HG03558 (cell line): ENCODE data around the gene ARHGAP32.

ENCODE experiments used
- ATAC-seq: cut with Tn5 transposase; IDR thresholded peaks from one replicate; pipeline ENCODE4 v1.9.1; 2021; ENCODE audit warnings: moderate number of reproducible peaks; ENCODE audit not compliant: unreplicated experiment; ENCODE audit errors: extremely low read depth

Gene ARHGAP32

DNA sequence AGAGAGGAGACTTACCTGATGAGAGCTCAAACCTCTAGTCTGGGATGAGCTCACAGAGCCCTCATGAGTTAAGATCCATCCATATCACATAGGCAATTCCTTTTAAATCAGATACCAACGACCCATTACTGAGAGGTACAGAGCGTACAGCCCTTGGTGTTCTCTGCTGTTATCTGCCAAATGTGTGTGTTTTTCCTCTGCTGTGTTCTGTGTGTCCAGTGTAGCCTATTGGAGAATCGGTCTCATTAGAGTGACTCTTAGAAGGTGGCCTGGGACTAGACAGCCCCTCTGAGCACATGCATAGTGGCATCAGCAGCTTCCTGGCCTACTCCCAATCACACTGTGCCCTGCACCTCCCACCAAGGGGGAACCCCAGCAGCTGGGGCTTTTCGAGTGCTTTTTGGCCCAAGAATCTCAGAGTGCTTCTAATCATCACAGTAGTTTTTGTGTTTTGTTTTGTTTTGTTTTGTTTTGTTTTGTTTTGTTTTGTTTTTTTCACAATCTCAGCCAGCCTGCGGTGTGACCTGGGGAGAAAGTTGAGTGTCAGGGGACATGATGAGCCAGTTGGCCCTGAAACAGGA is 274.9 kb downstream of the ARHGAP32 start:
- no peak for ATAC-seq

DNA sequence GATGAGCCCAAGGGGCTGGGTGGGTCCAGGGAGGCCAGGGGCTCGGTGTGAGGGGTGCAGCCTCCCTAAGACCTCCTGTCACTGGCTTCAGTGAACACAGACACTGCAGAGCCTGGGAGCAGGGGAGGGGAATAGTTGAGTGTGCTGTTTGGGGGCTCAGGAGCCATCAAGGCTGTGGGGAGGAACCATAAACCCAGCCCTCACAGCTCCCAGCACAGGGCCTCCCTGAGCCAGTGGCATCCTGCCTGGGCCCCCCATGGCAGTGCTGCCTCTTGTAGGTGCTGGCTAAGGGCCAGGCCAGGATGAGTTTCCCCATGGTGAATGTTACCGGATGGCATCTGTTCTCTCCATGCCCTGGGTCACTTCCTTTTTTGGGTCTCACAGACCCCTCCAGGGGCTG is 275.4 kb downstream of the ARHGAP32 start:
- no peak for ATAC-seq

DNA sequence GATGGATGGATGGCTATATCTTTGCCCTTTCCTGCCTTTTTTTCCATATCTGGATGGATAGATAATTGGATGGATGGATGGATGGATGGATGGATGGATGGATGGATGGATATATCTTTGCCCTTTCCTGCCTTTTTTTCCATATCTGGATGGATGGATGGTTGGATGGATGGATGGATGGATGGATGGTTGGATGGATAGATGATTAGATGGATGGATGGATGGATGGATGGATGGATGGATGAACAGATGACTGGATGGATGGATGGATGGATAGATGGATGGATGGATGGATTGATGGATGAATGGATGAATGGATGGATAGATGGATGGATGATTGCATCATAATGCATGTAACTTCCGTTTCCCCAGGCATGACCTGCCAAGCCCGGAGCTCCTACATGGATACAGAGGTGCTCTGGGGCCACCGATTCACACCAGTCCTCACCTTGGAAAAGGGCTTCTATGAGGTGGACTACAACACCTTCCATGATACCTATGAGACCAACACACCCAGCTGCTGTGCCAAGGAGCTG is 276.0 kb downstream of the ARHGAP32 start:
- ATAC-seq = no peak

DNA sequence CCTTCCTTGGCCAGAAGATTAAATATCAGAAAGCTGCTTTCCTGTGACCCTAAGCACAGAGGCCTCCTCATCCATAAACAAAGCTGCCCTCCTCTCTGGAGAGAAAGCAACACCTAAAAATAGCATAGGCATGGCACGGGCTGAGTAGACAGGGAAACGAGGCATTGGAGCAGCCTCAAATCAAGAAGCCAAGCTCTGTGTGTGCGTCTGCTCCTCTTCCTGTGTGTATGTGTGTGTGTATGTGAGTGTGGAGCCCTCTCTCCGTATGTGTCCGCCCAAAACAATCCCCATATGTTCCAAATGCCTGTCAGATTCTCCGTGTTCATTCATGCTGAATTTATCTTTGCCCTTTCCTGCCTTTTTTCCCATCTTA is 277.0 kb downstream of the ARHGAP32 start:
- no peak for ATAC-seq
